HG02870 (cell line): ENCODE measurements around the gene TCTN1.
A peak's percentile ranks its signal among the peaks of the same experiment; 100 is the strongest.

Experiments
- ATAC-seq: cut with Tn5 transposase; IDR thresholded peaks from one replicate; pipeline ENCODE4 v1.9.1; 2021; ENCODE audit warnings: mild to moderate bottlenecking, moderate library complexity; ENCODE audit not compliant: unreplicated experiment

Gene TCTN1

GRCh38 chr12:110676171-110676570 lies 62.2 kb downstream of the TCTN1 start:
- no peak for ATAC-seq

GRCh38 chr12:110677206-110677911 lies 63.4 kb downstream of the TCTN1 start:
- peak; percentile 70 for ATAC-seq

- ATAC-seq, result no peak
Measured at GRCh38 chr12:110677982-110678381, 64.1 kb downstream of the TCTN1 start.

- no peak for ATAC-seq
Measured at GRCh38 chr12:110679201-110679600, 65.3 kb downstream of the TCTN1 start.

GRCh38 chr12:110680032-110680431 lies 66.1 kb downstream of the TCTN1 start:
- ATAC-seq, result no peak

GRCh38 chr12:110683888-110684287 lies 70.0 kb downstream of the TCTN1 start:
- ATAC-seq, result no peak

DNA sequence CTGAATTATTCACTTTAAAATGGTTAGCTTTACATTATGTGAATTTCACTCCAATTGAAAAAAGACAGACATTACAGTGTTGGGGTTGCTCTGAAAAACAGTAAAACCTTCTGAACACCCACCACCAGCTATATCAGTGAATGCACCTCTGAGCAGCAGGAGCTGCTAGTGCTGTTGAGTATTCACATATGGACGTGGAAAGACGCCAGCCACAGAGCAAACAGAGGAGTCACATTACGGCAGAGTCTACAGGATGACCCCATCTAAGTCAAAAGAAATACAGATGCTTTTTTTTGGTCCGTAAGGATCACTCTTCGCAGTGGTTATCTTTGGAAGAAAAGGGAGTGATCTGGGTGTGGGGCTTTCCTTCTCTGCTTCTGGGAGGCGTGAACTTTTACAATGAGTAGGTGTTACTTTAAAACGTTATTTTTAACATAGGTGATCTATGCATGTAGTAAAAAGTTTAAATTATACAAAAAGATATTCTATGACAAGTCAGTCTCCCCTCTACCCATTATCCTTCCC lies 70.4 kb downstream of the TCTN1 start:
- ATAC-seq, result no peak

DNA sequence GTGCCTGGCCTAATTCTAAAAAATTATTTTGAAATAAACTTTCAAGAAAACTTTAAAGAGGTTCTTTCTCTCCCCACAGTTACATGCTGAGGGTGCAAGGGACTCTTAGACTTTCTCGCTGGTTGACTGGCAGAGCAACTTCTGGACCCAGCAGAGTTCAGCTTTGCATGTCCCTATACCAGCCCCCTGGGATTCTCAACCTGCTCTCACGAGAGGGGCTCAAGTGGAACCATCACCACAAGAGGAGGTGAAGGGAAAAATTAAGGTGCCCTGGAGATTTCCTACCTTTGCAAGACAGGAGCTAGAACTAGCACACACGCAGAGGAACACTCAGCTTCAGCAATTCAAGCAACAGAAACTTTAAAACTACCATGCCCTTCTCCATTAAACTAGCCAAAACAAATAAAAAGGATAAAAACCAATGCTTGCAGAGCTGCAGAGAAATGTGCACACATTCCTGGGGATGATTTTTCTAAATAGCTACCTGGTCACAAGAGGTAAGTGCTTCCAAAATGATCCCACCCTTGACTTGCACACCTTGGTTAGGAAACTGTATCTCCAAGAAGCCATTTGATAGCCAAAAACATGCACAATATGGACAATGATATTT lies 72.5 kb downstream of the TCTN1 start:
- no peak for ATAC-seq

DNA sequence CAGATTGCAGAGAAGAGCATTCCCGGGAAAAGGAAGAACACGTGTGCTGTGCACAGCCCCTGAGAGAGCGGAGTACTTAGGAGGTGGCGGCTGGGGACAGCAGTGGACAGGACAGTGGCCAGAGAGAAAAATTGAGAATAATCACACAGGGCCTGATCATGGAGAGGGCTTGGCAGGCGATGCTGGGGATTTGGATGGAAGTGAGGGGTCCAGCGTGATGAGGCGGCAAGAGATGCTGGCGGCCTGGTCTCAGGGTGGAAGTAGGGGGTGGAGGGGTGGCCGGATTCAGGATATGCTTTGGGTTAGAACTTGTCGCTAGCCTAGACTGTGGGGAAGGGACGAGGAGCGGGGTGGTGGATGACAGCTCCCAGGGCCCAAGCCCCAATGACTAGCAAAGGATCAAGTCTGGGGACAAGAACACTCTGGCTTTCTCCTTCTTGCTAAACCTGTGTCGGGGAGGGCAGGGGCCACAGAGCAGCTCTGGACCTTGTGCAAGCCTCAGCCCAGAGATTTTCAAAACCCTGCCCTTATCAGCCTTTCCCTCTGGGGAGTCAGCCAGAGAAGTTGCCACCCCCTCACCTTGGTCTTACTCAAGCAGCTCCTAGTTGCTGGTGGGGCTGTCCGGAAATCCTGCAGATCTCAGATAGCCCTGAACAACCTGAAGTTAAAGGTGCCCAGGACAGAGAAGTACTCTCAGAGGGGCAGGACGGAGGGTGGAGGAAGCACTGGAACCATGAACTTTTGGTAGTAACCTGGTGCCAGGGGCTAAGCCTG lies 73.7 kb downstream of the TCTN1 start:
- ATAC-seq, result no peak

DNA sequence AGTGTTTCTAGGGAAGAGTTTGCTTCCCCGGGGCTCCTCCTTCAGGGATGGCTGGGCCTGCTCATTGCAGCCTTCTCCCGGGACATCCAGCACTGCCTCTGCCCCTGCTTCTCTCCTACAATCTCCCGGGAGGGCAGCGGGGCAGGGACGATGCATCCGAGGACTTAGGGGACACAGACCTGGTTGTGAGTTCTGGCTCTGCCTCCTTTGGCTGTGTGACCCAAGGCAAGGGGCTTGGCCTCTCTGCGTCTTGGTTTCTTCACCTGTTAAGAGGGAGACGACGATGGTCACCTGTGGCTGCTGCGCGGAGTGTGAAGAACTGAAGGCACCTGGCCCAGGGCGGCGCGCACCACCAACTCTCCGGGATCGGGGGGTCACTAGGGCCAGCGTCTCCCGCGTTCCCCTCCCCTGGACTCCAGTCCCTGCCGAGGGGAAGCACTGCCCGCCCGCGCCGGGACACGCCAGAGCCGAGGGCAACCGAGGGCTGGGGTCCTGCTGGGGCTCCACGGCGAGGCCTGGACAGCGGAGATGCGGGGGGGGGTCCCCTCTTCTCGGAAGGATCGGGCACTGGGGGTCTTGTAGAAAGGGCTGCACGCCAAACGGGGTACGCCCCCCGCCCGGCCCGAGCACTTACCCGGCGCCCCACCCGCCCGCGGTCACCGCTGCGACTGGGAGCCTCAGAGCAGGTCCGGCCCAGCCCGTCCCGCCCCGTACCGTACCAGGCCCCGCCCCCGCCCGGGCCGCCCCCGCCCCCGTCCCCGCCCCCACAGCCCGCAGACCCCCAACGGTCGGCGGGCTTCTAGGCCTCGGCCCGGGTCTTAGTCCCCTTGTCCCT lies 74.7 kb downstream of the TCTN1 start, which contains the start of gene HVCN1:
HVCN1 (minus strand) TSS at position 670 of the 835 bp plus-strand sequence. CDS start 5,870 bp downstream, outside the sequence.
- peak; percentile 23 for ATAC-seq

- peak; percentile 39 for ATAC-seq
Measured at GRCh38 chr12:110689281-110690126, 75.6 kb downstream of the TCTN1 start.

GRCh38 chr12:110690127-110690430 lies 76.2 kb downstream of the TCTN1 start:
- ATAC-seq, result no peak

DNA sequence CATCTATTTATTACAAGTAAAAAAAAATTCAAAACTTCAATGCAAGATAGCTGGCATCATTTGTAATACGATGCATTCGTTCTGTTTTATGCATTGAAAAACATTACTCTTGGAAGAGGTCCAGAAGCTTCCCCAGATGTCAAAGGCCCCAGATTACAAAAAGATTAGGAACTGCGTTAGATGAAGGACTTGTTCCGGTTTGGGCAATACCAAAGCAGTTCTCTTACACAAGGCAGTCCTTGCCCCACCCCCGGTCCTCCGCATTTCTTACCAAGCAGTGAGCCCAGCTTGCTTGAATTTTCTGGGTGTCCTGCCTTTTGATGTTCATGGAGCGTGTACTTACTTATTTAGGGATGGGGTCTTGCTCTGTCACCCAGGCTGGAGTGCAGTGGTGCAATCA lies 79.8 kb downstream of the TCTN1 start:
- ATAC-seq, result no peak

DNA sequence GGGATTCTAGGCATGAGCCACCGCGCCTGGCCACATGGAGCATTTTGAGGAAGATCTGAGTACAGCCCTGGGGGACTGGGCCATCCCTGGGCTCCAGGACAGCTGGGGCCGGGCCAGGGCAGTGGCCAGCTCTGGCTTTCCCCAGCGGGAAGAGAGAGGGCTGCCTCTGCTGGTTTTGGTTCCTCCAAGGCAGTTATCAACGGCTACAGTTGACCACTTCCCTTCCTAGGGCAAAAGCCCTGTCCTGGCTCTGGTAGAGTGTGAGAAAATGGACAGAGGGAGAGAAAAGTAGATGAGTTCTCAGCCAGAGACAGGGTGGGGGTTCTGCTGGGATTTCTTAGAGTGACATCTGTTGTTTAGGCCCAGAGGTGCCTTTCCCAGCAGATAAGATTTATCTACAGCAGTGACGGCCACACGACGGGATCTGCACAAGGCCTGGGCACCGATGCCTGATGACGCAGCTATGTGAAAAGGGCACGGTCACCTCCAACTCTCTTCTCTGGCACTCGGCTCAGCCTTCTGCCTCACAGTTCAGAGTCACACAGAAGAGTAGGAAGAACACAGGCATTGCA lies 80.5 kb downstream of the TCTN1 start:
- ATAC-seq, result no peak

- no peak for ATAC-seq
Measured at GRCh38 chr12:110696283-110696682, 82.4 kb downstream of the TCTN1 start.

DNA sequence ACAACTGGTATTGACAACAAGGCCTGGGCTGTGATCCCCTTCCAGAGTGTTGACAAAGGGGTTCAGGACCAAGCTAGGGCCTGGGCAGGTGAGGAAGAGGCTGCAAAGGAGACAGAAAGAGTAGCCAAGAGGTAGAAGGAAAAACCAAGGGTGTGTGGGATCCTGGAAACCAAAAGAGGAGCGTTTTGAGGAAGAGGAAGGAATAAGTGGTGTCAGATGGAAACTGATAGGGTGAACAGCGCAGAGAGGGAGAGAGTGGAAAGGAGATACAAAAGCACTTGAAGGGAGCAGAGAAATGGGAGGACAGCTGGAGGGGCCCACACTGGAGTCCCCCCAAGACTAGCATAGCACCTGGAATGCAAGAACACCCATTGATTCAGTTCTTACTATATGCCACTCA lies 83.3 kb downstream of the TCTN1 start:
- ATAC-seq, result no peak

DNA sequence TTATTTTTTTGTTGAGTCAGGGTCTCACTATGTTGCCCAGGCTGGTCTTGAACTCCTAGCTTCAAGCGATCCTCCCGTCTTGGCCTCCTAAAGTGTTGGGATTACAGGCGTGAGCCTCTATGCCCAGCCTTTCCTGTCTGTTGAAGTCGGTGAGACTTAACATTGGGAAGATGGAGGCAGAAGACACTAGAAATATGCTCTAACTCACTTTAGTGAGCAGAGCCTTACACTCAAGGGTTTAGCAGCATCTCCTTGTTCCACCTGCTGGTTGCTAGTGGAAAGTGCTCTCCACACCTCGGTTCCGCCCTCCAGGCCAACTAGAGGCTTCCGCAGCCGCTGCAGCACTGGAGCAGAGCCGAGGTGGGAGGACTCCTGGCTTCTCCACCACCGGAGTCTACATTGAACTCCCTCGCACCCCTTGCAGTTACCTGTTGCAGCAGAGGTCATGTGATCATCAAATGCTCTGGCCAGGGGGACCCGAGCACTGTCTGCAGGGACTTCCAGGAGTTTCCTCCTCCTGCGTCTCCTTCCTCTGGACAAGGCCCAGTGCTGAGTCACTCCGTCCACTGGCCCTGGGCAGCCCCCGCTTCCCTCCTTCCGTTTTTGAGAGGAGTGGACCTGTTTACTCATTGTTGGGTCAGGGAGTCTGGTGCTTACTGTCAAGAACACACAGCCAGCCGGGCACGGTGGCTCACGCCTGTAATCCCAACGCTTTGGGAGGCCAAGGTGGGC lies 84.4 kb downstream of the TCTN1 start:
- ATAC-seq, result peak; percentile 83
